CD4-positive, alpha-beta memory T cell (primary cell): ENCODE results near the gene HSD17B14. TPM values are rescaled to one million over a fixed set of nuclear protein-coding genes. Genes with fewer than 3 reads are reported as not detected.

Experiments
- CTCF ChIA-PET: fragments of 350-600 bp; sonication (Branson Sonifier 250); formaldehyde crosslinking; loops from one replicate; lab custom pipeline; 2021; ENCODE audit warnings: inconsistent platforms; ENCODE audit not compliant: partially characterized antibody; lab: Charles Lee
- POLR2A ChIA-PET: fragments of 350-600 bp; sonication (Branson Sonifier 250); formaldehyde crosslinking; loops from one replicate; lab custom pipeline; 2021; ENCODE audit not compliant: partially characterized antibody; lab: Charles Lee
- DNase-seq, 5 donors: peaks; one replicate each; pipeline versions ENCODE4 v3.0.0 to v3.0.0-alpha.2; 2020 to 2022; ENCODE audit warnings: mixed read lengths in 1 of 5
- H3K27ac ChIP-seq: one replicate; pipeline ENCODE4 v1.7.0; 2013; ENCODE audit warnings: low read depth, low read length
- H3K27me3 ChIP-seq: 2 replicates; pipeline ENCODE4 v1.7.0; 2013; ENCODE audit warnings: mild to moderate bottlenecking, low read length, moderate library complexity; ENCODE audit not compliant: insufficient read depth
- H3K36me3 ChIP-seq: 2 replicates; pipeline ENCODE4 v1.7.0; 2013; ENCODE audit warnings: mild to moderate bottlenecking, low read length, moderate library complexity; ENCODE audit not compliant: insufficient read depth
- H3K4me1 ChIP-seq: 2 replicates; pipeline ENCODE4 v1.7.0; 2013; ENCODE audit warnings: mild to moderate bottlenecking, low read length, moderate library complexity; ENCODE audit not compliant: insufficient read depth
- H3K4me3 ChIP-seq, 2 donors: one replicate each; pipeline ENCODE4 v1.7.0; 2013; ENCODE audit warnings: low read length in 2 of 2, mild to moderate bottlenecking in 1 of 2
- H3K9me3 ChIP-seq, 2 donors: one replicate each; pipeline ENCODE4 v1.7.0; 2013; ENCODE audit warnings: low read length in 2 of 2, control low read depth in 1 of 2; ENCODE audit not compliant: control insufficient read depth in 1 of 2
- H3K27ac Mint-ChIP-seq, 7 donors: one replicate each; pipeline ENCODE4 v1.8.0; 2020 to 2021; ENCODE audit warnings: mixed read lengths in 7 of 7, mild to moderate bottlenecking in 6 of 7, inconsistent platforms in 3 of 7, moderate library complexity in 3 of 7
- H3K27me3 Mint-ChIP-seq, 2 donors: one replicate each; pipeline ENCODE4 v1.8.0; 2020 to 2021; ENCODE audit warnings: mixed read lengths in 2 of 2
- H3K36me3 Mint-ChIP-seq, 2 donors: one replicate each; pipeline ENCODE4 v1.8.0; 2020 to 2021; ENCODE audit warnings: mixed read lengths in 2 of 2, inconsistent platforms in 1 of 2, mild to moderate bottlenecking in 1 of 2
- H3K4me1 Mint-ChIP-seq, 4 donors: one replicate each; pipeline ENCODE4 v1.8.0; 2020 to 2021; ENCODE audit warnings: mixed read lengths in 4 of 4, mild to moderate bottlenecking in 1 of 4
- H3K4me3 Mint-ChIP-seq, 8 donors: one replicate each; pipeline ENCODE4 v1.8.0; 2020 to 2021; ENCODE audit warnings: mixed read lengths in 8 of 8, mild to moderate bottlenecking in 7 of 8, moderate library complexity in 6 of 8, inconsistent platforms in 3 of 8
- H3K9me3 Mint-ChIP-seq, 8 donors: one replicate each; pipeline ENCODE4 v1.8.0; 2020 to 2021; ENCODE audit warnings: mixed read lengths in 8 of 8, mild to moderate bottlenecking in 5 of 8, inconsistent platforms in 3 of 8, moderate library complexity in 1 of 8
- intact Hi-C: fragments of 100-400 bp; cut with micrococcal nuclease; formaldehyde crosslinking; loops from one replicate; pipeline ENCODE4 v1.15.1; 2023
- polyA plus RNA-seq, 2 donors: library from polyadenylated mRNA; unstranded; fragments of 300-500 nt; fragmentation: Illumina TruSeq; gene quantifications; one replicate each; pipeline ENCODE4 v1.2.3, GENCODE V29; 2021
- total RNA-seq, 2 experiments: library from RNA; stranded (reverse); gene quantifications; one replicate each; pipeline ENCODE4 v1.2.3, GENCODE V29; 2021

The HSD17B14 gene
- total and polyA plus RNA-seq, 4 experiments from 2014 or later, result 0.32 to 1.1 (median 0.55) TPM

GRCh38 chr19:48812094-48812929, 24.0 kb downstream of the HSD17B14 start:
- H3K36me3 Mint-ChIP-seq, result peaks cover 0 to 6% of the 10 kb centered on the region in 2 donors
- no peaks in the 10 kb centered on the region for H3K27me3 Mint-ChIP-seq
- H3K9me3 ChIP-seq, result no peaks in the 10 kb centered on the region
- ChIA-PET POLR2A (interaction anchor here (0.7 to 1.4 kb wide), 5 partner anchors 11 to 166 kb away, joined by 3 to 4 read pairs (median 3); partner anchors contain the start of gene CA11), CTCF (interaction anchor here (0.7 to 1.7 kb wide), 3 partner anchors 17 to 24 kb away, joined by 3 to 4 read pairs (median 3); partner anchors contain the start of gene HSD17B14)
- no peaks in the 10 kb centered on the region for H3K36me3 ChIP-seq
- no peaks in the 10 kb centered on the region for H3K9me3 Mint-ChIP-seq
- peak overlapping the region in 6 of 7 donors; percentile 10 to 91 (median 80) for H3K27ac Mint-ChIP-seq
- intact Hi-C loops, result no loop called here
- no peaks in the 10 kb centered on the region for H3K27me3 ChIP-seq
- H3K4me3 Mint-ChIP-seq, result peak overlapping the region; percentile 79 to 87 (median 84)
- no peak overlapping the region for H3K27ac ChIP-seq
- peaks cover 13% of the 10 kb centered on the region for H3K4me1 ChIP-seq
- DNase-seq, result peak; percentile 48 to 55 (median 50)
- no peak overlapping the region for H3K4me3 ChIP-seq
- peaks cover 21 to 51% (median 36%) of the 10 kb centered on the region in 4 donors for H3K4me1 Mint-ChIP-seq

GRCh38 chr19:48810151-48810550, 26.1 kb downstream of the HSD17B14 start:
- no peak for DNase-seq
- peak overlapping the region; percentile 47 to 74 for H3K4me3 ChIP-seq
- H3K27me3 ChIP-seq, result no peaks in the 10 kb centered on the region
- intact Hi-C loops, result loop anchor here (1.0 kb wide), 1 partner anchor 15 kb away; no protein-coding TSS in a partner anchor
- ChIA-PET POLR2A (interaction anchor here (0.6 to 2.9 kb wide), 4 partner anchors 15 to 1873 kb away, joined by 3 to 13 read pairs (median 6); partner anchors contain the start of gene PPP1R15A), CTCF (interaction anchor here (0.7 to 2.0 kb wide), 4 partner anchors 15 to 32 kb away, joined by 3 to 5 read pairs (median 5); no protein-coding TSS in a partner anchor)
- H3K36me3 Mint-ChIP-seq, result peaks cover 0 to 6% of the 10 kb centered on the region in 2 donors
- no peaks in the 10 kb centered on the region for H3K36me3 ChIP-seq
- peak overlapping the region; percentile 85 to 88 (median 87) for H3K4me3 Mint-ChIP-seq
- peak overlapping the region in 6 of 7 donors; percentile 60 to 87 (median 78) for H3K27ac Mint-ChIP-seq
- peak overlapping the region; percentile 38 for H3K27ac ChIP-seq
- peaks cover 18 to 50% (median 32%) of the 10 kb centered on the region in 4 donors for H3K4me1 Mint-ChIP-seq
- no peaks in the 10 kb centered on the region for H3K9me3 ChIP-seq
- no peaks in the 10 kb centered on the region for H3K27me3 Mint-ChIP-seq
- H3K4me1 ChIP-seq, result peaks cover 13% of the 10 kb centered on the region
- peaks cover 0 to 2% (median 0%) of the 10 kb centered on the region in 8 donors for H3K9me3 Mint-ChIP-seq

DNA sequence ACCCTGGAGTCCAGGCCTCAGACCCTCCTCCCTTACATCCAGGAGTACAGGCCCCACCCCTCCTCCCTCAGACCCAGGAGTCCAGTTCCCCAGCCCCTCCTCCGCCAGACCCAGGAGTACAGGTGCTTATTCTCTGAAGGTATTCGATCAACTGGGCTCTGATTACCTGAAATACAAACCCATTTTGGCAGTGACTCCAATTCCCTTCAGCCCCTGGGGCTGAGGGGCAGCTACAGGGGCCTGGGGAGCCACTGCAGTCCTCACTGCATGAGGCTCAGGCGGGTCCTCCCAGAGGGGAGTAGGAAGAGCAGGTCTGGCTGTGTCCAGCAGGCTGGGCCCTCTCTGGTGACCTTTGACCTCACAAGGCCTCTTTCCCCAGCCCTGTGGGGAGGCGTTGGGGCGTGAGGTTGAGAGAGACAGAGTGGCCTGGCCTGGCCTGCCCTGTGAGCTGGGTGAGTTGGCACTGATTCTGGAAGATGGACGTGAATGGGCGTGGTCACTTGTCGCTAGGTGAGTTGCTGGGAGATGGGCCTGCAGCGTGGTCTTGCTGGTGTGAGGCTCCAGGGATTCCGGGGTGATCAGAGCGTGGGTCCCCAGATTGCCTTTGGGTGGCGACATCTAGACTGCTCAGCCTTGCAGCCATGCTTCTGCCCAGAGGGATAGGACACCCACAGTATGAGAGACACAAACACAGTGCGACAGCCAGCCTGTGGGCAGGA, 28.5 kb downstream of the HSD17B14 start:
- POLR2A ChIA-PET, result interaction anchor here (2.1 kb wide), 1 partner anchor 67 kb away, joined by 4 read pairs; no protein-coding TSS in a partner anchor
- intact Hi-C loops, result no loop called here

GRCh38 chr19:48806818-48807589, 29.3 kb downstream of the HSD17B14 start:
- Mint-ChIP-seq H3K27me3 (no peaks in the 10 kb centered on the region), H3K27ac (peak overlapping the region in 3 of 7 donors; percentile 64 to 78 (median 74)), H3K36me3 (peaks cover 0 to 6% of the 10 kb centered on the region in 2 donors), H3K4me1 (peaks cover 13 to 35% (median 24%) of the 10 kb centered on the region in 4 donors), H3K4me3 (peak overlapping the region in 3 of 8 donors; percentile 29 to 75 (median 59)), H3K9me3 (peaks cover 0 to 3% (median 0%) of the 10 kb centered on the region in 8 donors)
- intact Hi-C loops, result no loop called here
- DNase-seq, result peak in 1 of 5 donors; percentile 52
- Histone ChIP-seq H3K4me1 (peaks cover 13% of the 10 kb centered on the region), H3K27me3 (no peaks in the 10 kb centered on the region), H3K36me3 (no peaks in the 10 kb centered on the region), H3K9me3 (no peaks in the 10 kb centered on the region), H3K4me3 (no peak overlapping the region), H3K27ac (no peak overlapping the region)
- POLR2A ChIA-PET, result interaction anchor here (1.1 to 2.1 kb wide), 3 partner anchors 12 to 67 kb away, joined by 4 to 5 read pairs (median 4); no protein-coding TSS in a partner anchor
- CTCF ChIA-PET, result interaction anchor here (1.1 to 2.7 kb wide), 5 partner anchors 9 to 164 kb away, joined by 3 to 18 read pairs (median 4); no protein-coding TSS in a partner anchor

More for the DNA sequence above, 28.5 kb downstream of the HSD17B14 start:
- H3K4me3 Mint-ChIP-seq, result peak overlapping the region in 4 of 8 donors; percentile 1 to 49 (median 18)
- Histone ChIP-seq H3K36me3 (no peaks in the 10 kb centered on the region), H3K27me3 (no peaks in the 10 kb centered on the region), H3K9me3 (no peaks in the 10 kb centered on the region), H3K4me3 (no peak overlapping the region), H3K27ac (no peak overlapping the region), H3K4me1 (peaks cover 13% of the 10 kb centered on the region)
- CTCF ChIA-PET, result interaction anchor here (1.0 to 2.7 kb wide), 5 partner anchors 9 to 163 kb away, joined by 3 to 18 read pairs (median 4); no protein-coding TSS in a partner anchor
- H3K4me1 Mint-ChIP-seq, result peaks cover 18 to 42% (median 29%) of the 10 kb centered on the region in 4 donors
- H3K9me3 Mint-ChIP-seq, result peaks cover 0 to 3% (median 0%) of the 10 kb centered on the region in 8 donors
- no peaks in the 10 kb centered on the region for H3K27me3 Mint-ChIP-seq
- H3K36me3 Mint-ChIP-seq, result peaks cover 0 to 6% of the 10 kb centered on the region in 2 donors
- peak overlapping the region in 2 of 7 donors; percentile 37 for H3K27ac Mint-ChIP-seq
- no peak for DNase-seq

DNA sequence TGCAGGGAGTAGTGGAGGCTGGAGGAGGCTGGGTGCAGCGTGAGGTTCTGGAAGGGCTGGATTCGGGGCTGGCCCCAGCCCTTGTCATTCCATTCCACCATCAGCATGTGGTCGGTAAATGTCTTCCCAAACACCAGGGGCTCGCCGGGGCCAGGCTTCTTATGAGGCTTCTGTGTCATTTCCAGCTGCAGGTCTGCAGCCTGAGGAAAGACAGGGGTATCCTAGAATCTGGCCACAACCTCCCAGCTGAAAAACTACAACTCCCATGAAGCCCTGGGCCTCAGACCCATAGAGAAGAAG, 29.8 kb downstream of the HSD17B14 start:
- Histone ChIP-seq H3K4me1 (peaks cover 13% of the 10 kb centered on the region), H3K9me3 (no peaks in the 10 kb centered on the region), H3K4me3 (no peak overlapping the region), H3K36me3 (no peaks in the 10 kb centered on the region), H3K27ac (no peak overlapping the region), H3K27me3 (no peaks in the 10 kb centered on the region)
- no peaks in the 10 kb centered on the region for H3K27me3 Mint-ChIP-seq
- DNase-seq, result peak in 4 of 5 donors; percentile 42 to 60 (median 54)
- peaks cover 13 to 34% (median 23%) of the 10 kb centered on the region in 4 donors for H3K4me1 Mint-ChIP-seq
- H3K27ac Mint-ChIP-seq, result peak overlapping the region in 3 of 7 donors; percentile 64 to 78 (median 74)
- intact Hi-C loops, result no loop called here
- CTCF ChIA-PET, result interaction anchor here (1.2 to 2.7 kb wide), 3 partner anchors 11 to 164 kb away, joined by 4 to 18 read pairs (median 5); no protein-coding TSS in a partner anchor
- H3K4me3 Mint-ChIP-seq, result peak overlapping the region in 2 of 8 donors; percentile 59 to 75
- POLR2A ChIA-PET, result interaction anchor here (1.1 to 2.1 kb wide), 3 partner anchors 11 to 68 kb away, joined by 4 to 5 read pairs (median 4); no protein-coding TSS in a partner anchor
- H3K9me3 Mint-ChIP-seq, result peaks cover 0 to 3% (median 0%) of the 10 kb centered on the region in 8 donors
- peaks cover 0 to 6% of the 10 kb centered on the region in 2 donors for H3K36me3 Mint-ChIP-seq

DNA sequence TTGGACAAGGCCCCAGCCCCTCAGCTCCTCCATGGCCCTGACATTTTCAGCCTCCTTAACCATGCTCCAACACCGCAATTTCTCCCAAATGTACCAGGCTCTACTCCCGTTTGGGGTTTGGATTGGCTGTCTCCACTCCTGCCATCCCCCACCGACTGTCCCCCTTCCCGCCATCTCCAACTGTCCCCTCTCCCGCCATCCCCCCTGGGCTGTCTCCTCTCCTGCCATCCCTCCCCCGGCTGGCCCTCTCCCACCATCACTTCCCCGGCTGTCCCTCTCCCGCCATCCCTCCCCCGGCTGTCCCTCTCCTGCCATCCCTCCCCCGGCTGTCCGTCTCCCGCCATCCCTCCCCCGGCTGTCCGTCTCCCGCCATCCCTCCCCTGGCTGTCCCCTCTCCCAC, 30.8 kb downstream of the HSD17B14 start:
- Histone ChIP-seq H3K9me3 (no peaks in the 10 kb centered on the region), H3K27ac (no peak overlapping the region), H3K27me3 (no peaks in the 10 kb centered on the region), H3K36me3 (no peaks in the 10 kb centered on the region), H3K4me3 (no peak overlapping the region), H3K4me1 (peaks cover 12% of the 10 kb centered on the region)
- Mint-ChIP-seq H3K9me3 (peaks cover 0 to 3% (median 0%) of the 10 kb centered on the region in 8 donors), H3K4me1 (peaks cover 13 to 33% (median 22%) of the 10 kb centered on the region in 4 donors), H3K4me3 (no peak overlapping the region), H3K27me3 (no peaks in the 10 kb centered on the region), H3K36me3 (peaks cover 0 to 6% of the 10 kb centered on the region in 2 donors), H3K27ac (peak overlapping the region in 2 of 7 donors; percentile 36 to 57)
- ChIA-PET CTCF (no interaction called here), POLR2A (no interaction called here)
- no peak for DNase-seq
- intact Hi-C loops, result no loop called here
